ENCODE measurements around the gene CCDC8. TPM values are rescaled to one million over a fixed set of nuclear protein-coding genes. Genes with fewer than 3 reads are reported as not detected.
A peak's percentile ranks its signal among the peaks of the same experiment; 100 is the strongest.

CCDC8 gene
- total and polyA plus RNA-seq, 2 donors (not counting 3 experiments of a cell fraction or from before 2014, with no cell fraction given) = 0.18 to 0.75 TPM

DNA sequence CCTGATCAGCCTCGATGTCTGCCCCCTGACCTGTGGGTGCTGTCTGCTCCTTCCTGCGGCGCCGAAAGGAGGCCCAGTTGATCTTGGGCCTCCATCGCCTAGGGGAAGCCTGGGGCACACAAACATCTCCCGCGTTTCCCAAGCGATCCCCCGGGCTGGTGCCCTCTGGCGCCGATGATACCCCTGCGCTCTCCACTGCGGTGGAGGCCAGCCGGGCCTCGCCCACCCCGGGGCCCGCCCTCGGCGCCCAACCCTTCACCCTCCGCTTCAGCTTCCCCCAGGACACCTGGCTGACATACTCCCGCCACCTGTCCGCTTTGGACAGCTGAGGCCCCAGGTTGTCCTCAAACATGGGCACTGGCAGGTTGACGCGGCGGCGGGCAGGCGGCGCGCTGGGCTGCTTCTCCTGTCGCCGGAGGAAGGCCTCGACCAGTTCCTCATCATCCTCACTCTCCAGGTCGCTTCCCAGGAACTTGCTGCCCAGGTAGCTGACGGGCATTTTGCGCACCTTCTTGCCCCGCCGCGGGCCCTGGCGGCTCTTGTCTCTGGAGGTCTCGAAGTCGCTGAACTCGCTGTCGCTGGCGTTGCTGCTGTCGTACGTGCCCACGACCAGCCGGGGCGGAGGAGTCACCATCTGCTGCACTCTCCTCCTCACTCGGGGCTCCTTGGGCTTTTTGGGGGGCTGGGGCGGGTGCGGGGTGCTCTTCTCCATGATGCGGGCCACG, 1.3 kb downstream of the CCDC8 start:
- DNase-seq (ENCODE audit: low read depth, low spot score) (no peak), FAIRE-seq (no peak)
- TF ChIP-seq EZH2 (IDR thresholded peaks at IDR 0.05; ENCODE audit: borderline replicate concordance, low read depth, low read length, severe bottlenecking) (peak; percentile 76), MYC (IDR thresholded peaks at IDR 0.05; ENCODE audit: low read depth, low read length) (no peak), POLR2A (IDR thresholded peaks at IDR 0.05; ENCODE audit: low read depth, low read length) (no peak), POLR2AphosphoS5 (IDR thresholded peaks at IDR 0.05; ENCODE audit: insufficient read depth, low read depth, low read length) (no peak)
- POLR2A ChIA-PET = no interaction called here
- no peaks in the 10 kb centered on the region for H4K20me1 ChIP-seq (replicated peaks; ENCODE audit: control insufficient read depth, extremely low read depth, insufficient read depth, low read length)
- H3K27ac ChIP-seq (ENCODE audit: insufficient read depth, low read depth, low read length) = no peak overlapping the region
- intact Hi-C loops (cut with micrococcal nuclease) (no loop called here), dilution Hi-C loops (cut with MboI; ENCODE audit: extremely low pct_ligation_motif_present, low sequenced_read_pairs) (no loop called here)
- H3K9me3 ChIP-seq (replicated peaks; ENCODE audit: control insufficient read depth, insufficient read depth, low read length) = no peaks in the 10 kb centered on the region
- no peaks in the 10 kb centered on the region for H3K36me3 ChIP-seq (ENCODE audit: control insufficient read depth in 2 of 2, extremely low read depth in 1 of 2, insufficient read depth in 2 of 2, low read length in 2 of 2)
- H3K9ac ChIP-seq (replicated peaks; ENCODE audit: extremely low read depth, insufficient read depth, low read length) = no peak overlapping the region
- no peaks in the 10 kb centered on the region for H3K4me1 ChIP-seq (ENCODE audit: control insufficient read depth, extremely low read depth, insufficient read depth, low read length)
- no peak overlapping the region for H2AFZ ChIP-seq (ENCODE audit: low read depth, low read length)
- H3K4me3 ChIP-seq (replicated peaks in 1 of 3; ENCODE audit: insufficient read depth in 1 of 3, low read depth in 1 of 3, low read length in 3 of 3) = no peak overlapping the region
- CTCF ChIA-PET = interaction anchor here (0.9 kb wide), 1 partner anchor 10 kb away, joined by 3 read pairs; no protein-coding TSS in a partner anchor
- H3K79me2 ChIP-seq (ENCODE audit: control insufficient read depth, insufficient read depth, low read length) = no peaks in the 10 kb centered on the region
- BruUV-seq (replicated peaks) = no TSS peak
- no peak overlapping the region for H3K4me2 ChIP-seq (ENCODE audit: insufficient read depth, low read length)
- H3K9me1 ChIP-seq (replicated peaks; ENCODE audit: control insufficient read depth, extremely low read depth, insufficient read depth, low read length) = no peaks in the 10 kb centered on the region
- peaks cover 23 to 45% of the 10 kb centered on the region in 2 experiments for H3K27me3 ChIP-seq (ENCODE audit: control insufficient read depth in 2 of 2, insufficient read depth in 2 of 2, low read length in 2 of 2)

- Histone ChIP-seq H3K9me1 (replicated peaks; ENCODE audit: control insufficient read depth, extremely low read depth, insufficient read depth, low read length) (no peaks in the 10 kb centered on the region), H2AFZ (ENCODE audit: low read depth, low read length) (no peak overlapping the region), H3K36me3 (ENCODE audit: control insufficient read depth in 2 of 2, extremely low read depth in 1 of 2, insufficient read depth in 2 of 2, low read length in 2 of 2) (no peaks in the 10 kb centered on the region), H3K27ac (ENCODE audit: insufficient read depth, low read depth, low read length) (no peak overlapping the region), H3K4me2 (ENCODE audit: insufficient read depth, low read length) (no peak overlapping the region), H3K4me1 (ENCODE audit: control insufficient read depth, extremely low read depth, insufficient read depth, low read length) (no peaks in the 10 kb centered on the region), H4K20me1 (replicated peaks; ENCODE audit: control insufficient read depth, extremely low read depth, insufficient read depth, low read length) (no peaks in the 10 kb centered on the region), H3K9me3 (replicated peaks; ENCODE audit: control insufficient read depth, insufficient read depth, low read length) (no peaks in the 10 kb centered on the region), H3K4me3 (replicated peaks in 1 of 3; ENCODE audit: insufficient read depth in 1 of 3, low read depth in 1 of 3, low read length in 3 of 3) (no peak overlapping the region), H3K79me2 (ENCODE audit: control insufficient read depth, insufficient read depth, low read length) (no peaks in the 10 kb centered on the region), H3K27me3 (ENCODE audit: control insufficient read depth in 2 of 2, insufficient read depth in 2 of 2, low read length in 2 of 2) (peaks cover 26 to 46% of the 10 kb centered on the region in 2 experiments), H3K9ac (replicated peaks; ENCODE audit: extremely low read depth, insufficient read depth, low read length) (no peak overlapping the region)
- intact Hi-C loops (cut with micrococcal nuclease) (no loop called here), dilution Hi-C loops (cut with MboI; ENCODE audit: extremely low pct_ligation_motif_present, low sequenced_read_pairs) (no loop called here)
- BruUV-seq (replicated peaks) = no TSS peak
- ChIA-PET CTCF (interaction anchor here (0.6 to 0.9 kb wide), 2 partner anchors 9 to 11 kb away, joined by 3 to 4 read pairs; no protein-coding TSS in a partner anchor), POLR2A (no interaction called here)
- TF ChIP-seq CTCF (IDR thresholded peaks at IDR 0.05; ENCODE audit: extremely low read depth in 1 of 2, insufficient read depth in 1 of 2, low read depth in 1 of 2, low read length in 2 of 2) (no peak), FOS (IDR thresholded peaks at IDR 0.05; ENCODE audit: borderline replicate concordance, insufficient read depth, low read length) (no peak), GATA2 (IDR thresholded peaks at IDR 0.05; ENCODE audit: insufficient read depth, insufficient read length, low read depth, low read length) (no peak), MYC (IDR thresholded peaks at IDR 0.05; ENCODE audit: low read depth, low read length) (no peak), EZH2 (IDR thresholded peaks at IDR 0.05; ENCODE audit: borderline replicate concordance, low read depth, low read length, severe bottlenecking) (no peak), POLR2A (IDR thresholded peaks at IDR 0.05; ENCODE audit: low read depth, low read length) (no peak), JUN (IDR thresholded peaks at IDR 0.05; ENCODE audit: borderline replicate concordance, insufficient read depth, insufficient read length, low read depth) (no peak), POLR2AphosphoS5 (IDR thresholded peaks at IDR 0.05; ENCODE audit: insufficient read depth, low read depth, low read length) (no peak)
- TF ChIP-seq, protein P1, sequence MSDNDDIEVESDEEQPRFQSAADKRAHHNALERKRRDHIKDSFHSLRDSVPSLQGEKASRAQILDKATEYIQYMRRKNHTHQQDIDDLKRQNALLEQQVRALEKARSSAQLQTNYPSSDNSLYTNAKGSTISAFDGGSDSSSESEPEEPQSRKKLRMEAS (IDR thresholded peaks at IDR 0.05; ENCODE audit: insufficient read depth, insufficient read length) = no peak
- no peak for FAIRE-seq
- DNase-seq (ENCODE audit: low read depth, low spot score) = no peak
Observed at GRCh38 chr19:46411088-46411924, 2.1 kb downstream of the CCDC8 start.
